Endothelial cell of umbilical vein (primary cell): Measurements from ENCODE around the gene JAZF1. TPM values are rescaled to one million over a fixed set of nuclear protein-coding genes. Genes with fewer than 3 reads are reported as not detected.
A peak's percentile ranks its signal among the peaks of the same experiment; 100 is the strongest.

ENCODE experiments used
- BruUV-seq: library from RNA; stranded (reverse); fragments of 400-500 nt; replicated peaks from 2 replicates; lab custom pipeline; 2021; lab: Mats Ljungman, UMichigan
- CTCF ChIA-PET: fragments of 300-600, 350-600 bp; sonication (Branson Sonifier 250); formaldehyde crosslinking; loops from one replicate; lab custom pipeline; 2021; ENCODE audit warnings: antibody characterized with exemption, inconsistent platforms; lab: Charles Lee
- POLR2A ChIA-PET: fragments of 300-600, 350-600 bp; sonication (Branson Sonifier 250); formaldehyde crosslinking; loops from one replicate; lab custom pipeline; 2021; ENCODE audit warnings: antibody characterized with exemption, inconsistent platforms; lab: Charles Lee
- DNase-seq: peaks from one replicate; pipeline ENCODE4 v3.0.0-alpha.2; 2011; ENCODE audit warnings: low read depth, low spot score
- FAIRE-seq: peaks from 2 replicates; lab custom pipeline; 2011; peaks lifted over from hg19 to GRCh38; lab: Jason Lieb, UNC
- H2AFZ ChIP-seq: 2 replicates; pipeline ENCODE4 v1.6.0; 2012; ENCODE audit warnings: low read depth, low read length, control low read depth, inconsistent platforms
- H3K27ac ChIP-seq: 2 replicates; pipeline ENCODE4 v1.5.1; 2011; ENCODE audit warnings: low read depth, mild to moderate bottlenecking, control low read depth, low read length, moderate library complexity; ENCODE audit not compliant: insufficient read depth
- H3K27me3 ChIP-seq, 2 experiments: 2 replicates each; pipeline versions ENCODE4 v1.6.0 to v1.6.1; 2011; ENCODE audit warnings: low read length in 2 of 2, mixed read lengths in 1 of 2; ENCODE audit not compliant: control insufficient read depth in 2 of 2, insufficient read depth in 2 of 2
- H3K36me3 ChIP-seq, 2 experiments: 2 replicates in 1 of 2; 3 replicates in 1 of 2; pipeline ENCODE4 v1.5.1; 2011; ENCODE audit warnings: low read length in 2 of 2, mild to moderate bottlenecking in 1 of 2, moderate library complexity in 1 of 2; ENCODE audit not compliant: control insufficient read depth in 2 of 2, insufficient read depth in 2 of 2; ENCODE audit errors: extremely low read depth in 1 of 2
- H3K4me1 ChIP-seq: 3 replicates; pipeline ENCODE4 v1.5.1; 2011; ENCODE audit warnings: mild to moderate bottlenecking, low read length; ENCODE audit not compliant: control insufficient read depth, insufficient read depth; ENCODE audit errors: extremely low read depth
- H3K4me2 ChIP-seq: 2 replicates; pipeline ENCODE4 v1.6.1; 2011; ENCODE audit warnings: low read length, control low read depth, mixed read lengths; ENCODE audit not compliant: insufficient read depth
- H3K4me3 ChIP-seq, 3 experiments: fragments of 200-600 bp in 1 of 3; sonication (generic), shearing (Covaris generic) in 1 of 3; replicated peaks in 1 of 3; 2 replicates each; pipeline ENCODE4 v1.5.1; 2011 to 2016; ENCODE audit warnings: control low read depth in 3 of 3, low read length in 3 of 3, mild to moderate bottlenecking in 2 of 3, inconsistent platforms in 1 of 3, low read depth in 1 of 3, moderate library complexity in 1 of 3; ENCODE audit not compliant: insufficient read depth in 1 of 3
- H3K79me2 ChIP-seq: 2 replicates; pipeline ENCODE4 v1.6.0; 2012; ENCODE audit warnings: low read length, inconsistent platforms; ENCODE audit not compliant: control insufficient read depth, insufficient read depth
- H3K9ac ChIP-seq: replicated peaks from 2 replicates; pipeline ENCODE3; 2011; ENCODE audit warnings: low read length, control low read depth; ENCODE audit not compliant: insufficient read depth; ENCODE audit errors: extremely low read depth
- H3K9me1 ChIP-seq: replicated peaks from 3 replicates; pipeline ENCODE4 v1.6.0; 2011; ENCODE audit warnings: mild to moderate bottlenecking, low read length; ENCODE audit not compliant: control insufficient read depth, insufficient read depth; ENCODE audit errors: extremely low read depth
- H3K9me3 ChIP-seq: replicated peaks from 2 replicates; pipeline ENCODE4 v1.5.1; 2012; ENCODE audit warnings: low read length, inconsistent platforms; ENCODE audit not compliant: control insufficient read depth, insufficient read depth
- H4K20me1 ChIP-seq: replicated peaks from 2 replicates; pipeline ENCODE3; 2011; ENCODE audit warnings: mild to moderate bottlenecking, low read length; ENCODE audit not compliant: control insufficient read depth, insufficient read depth; ENCODE audit errors: extremely low read depth
- EZH2 ChIP-seq: IDR thresholded peaks from 2 replicates; pipeline ENCODE4 v1.6.1; 2012; ENCODE audit warnings: borderline replicate concordance, low read depth, mild to moderate bottlenecking, moderate library complexity, low read length, inconsistent platforms; ENCODE audit not compliant: severe bottlenecking
- FOS ChIP-seq: IDR thresholded peaks from 2 replicates; pipeline ENCODE4 v1.6.1; 2011; ENCODE audit warnings: mild to moderate bottlenecking, low read length, moderate library complexity, borderline replicate concordance; ENCODE audit not compliant: insufficient read depth
- GATA2 ChIP-seq: IDR thresholded peaks from 2 replicates; pipeline ENCODE4 v1.7.0; 2011; ENCODE audit warnings: low read depth, mild to moderate bottlenecking, moderate library complexity, mixed read lengths, low read length; ENCODE audit not compliant: insufficient read length, insufficient read depth
- JUN ChIP-seq: IDR thresholded peaks from 2 replicates; pipeline ENCODE4 v1.6.1; 2011; ENCODE audit warnings: borderline replicate concordance, low read depth; ENCODE audit not compliant: insufficient read length, insufficient read depth
- MYC ChIP-seq: IDR thresholded peaks from one replicate; pipeline ENCODE4 v1.6.1; 2011; ENCODE audit warnings: mild to moderate bottlenecking, low read depth, low read length
- POLR2A ChIP-seq: IDR thresholded peaks from 2 replicates; pipeline ENCODE4 v1.6.1; 2012; ENCODE audit warnings: low read depth, mild to moderate bottlenecking, control low read depth, low read length
- POLR2AphosphoS5 ChIP-seq: IDR thresholded peaks from 2 replicates; pipeline ENCODE4 v1.6.1; 2012; ENCODE audit warnings: low read depth, mild to moderate bottlenecking, control low read depth, low read length, moderate library complexity; ENCODE audit not compliant: insufficient read depth
- dilution Hi-C: fragments of 300-500 bp; cut with MboI; formaldehyde crosslinking; loops from one replicate; pipeline ENCODE4 v1.15.0; 2019; ENCODE audit warnings: low sequenced_read_pairs; ENCODE audit not compliant: extremely low pct_ligation_motif_present
- intact Hi-C: fragments of 100-400 bp; cut with micrococcal nuclease; formaldehyde crosslinking; loops from one replicate; pipeline ENCODE4 v1.10.0; 2022
- polyA plus RNA-seq, 4 experiments: library from polyadenylated mRNA; depleted of rRNA in 3 of 4; stranded (reverse) in 3 of 4; unstranded in 1 of 4; fragments of >200 nt; gene quantifications; 2 replicates each; pipeline versions ENCODE4 v1.2.1 to v1.2.3, GENCODE V29; 2011 to 2012; ENCODE audit warnings: missing spikeins in 1 of 4
- total RNA-seq: library from RNA; stranded (reverse); gene quantifications from 2 replicates; pipeline ENCODE4 v1.2.3, GENCODE V29; 2021
- TF ChIP-seq, protein P1 (sequence below): IDR thresholded peaks from 2 replicates; pipeline ENCODE4 v1.6.1; 2011; ENCODE audit not compliant: insufficient read depth, insufficient read length
- TF ChIP-seq, protein P2 (sequence below), 2 donors: IDR thresholded peaks; 1 replicate in 1 of 2; 2 replicates in 1 of 2; pipeline ENCODE4 v1.5.1; 2011; ENCODE audit warnings: low read length in 2 of 2, mild to moderate bottlenecking in 2 of 2, moderate library complexity in 2 of 2, control low read depth in 1 of 2, inconsistent platforms in 1 of 2, low read depth in 1 of 2; ENCODE audit not compliant: insufficient read depth in 1 of 2; ENCODE audit errors: extremely low read depth in 1 of 2

JAZF1 gene
- total and polyA plus RNA-seq, 2 donors (not counting 3 experiments of a cell fraction or from before 2014, with no cell fraction given) = 2.5 to 16.9 TPM

- Histone ChIP-seq H3K9me1 (no peaks in the 10 kb centered on the region), H2AFZ (no peak overlapping the region), H3K27me3 (no peaks in the 10 kb centered on the region), H3K79me2 (no peaks in the 10 kb centered on the region), H3K4me2 (no peak overlapping the region), H3K36me3 (no peaks in the 10 kb centered on the region), H4K20me1 (no peaks in the 10 kb centered on the region), H3K4me1 (peaks cover 6% of the 10 kb centered on the region), H3K4me3 (no peak overlapping the region), H3K9ac (no peak overlapping the region), H3K9me3 (no peaks in the 10 kb centered on the region), H3K27ac (no peak overlapping the region)
- ChIA-PET CTCF (interaction anchor here (1.0 to 2.5 kb wide), 3 partner anchors 27 to 29 kb away, joined by 3 to 13 read pairs (median 9); no protein-coding TSS in a partner anchor), POLR2A (no interaction called here)
- FAIRE-seq (no peak), DNase-seq (no peak)
- intact Hi-C loops (no loop called here), dilution Hi-C loops (no loop called here)
- TF ChIP-seq, protein P1, sequence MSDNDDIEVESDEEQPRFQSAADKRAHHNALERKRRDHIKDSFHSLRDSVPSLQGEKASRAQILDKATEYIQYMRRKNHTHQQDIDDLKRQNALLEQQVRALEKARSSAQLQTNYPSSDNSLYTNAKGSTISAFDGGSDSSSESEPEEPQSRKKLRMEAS = no peak
- TF ChIP-seq, protein P2, sequence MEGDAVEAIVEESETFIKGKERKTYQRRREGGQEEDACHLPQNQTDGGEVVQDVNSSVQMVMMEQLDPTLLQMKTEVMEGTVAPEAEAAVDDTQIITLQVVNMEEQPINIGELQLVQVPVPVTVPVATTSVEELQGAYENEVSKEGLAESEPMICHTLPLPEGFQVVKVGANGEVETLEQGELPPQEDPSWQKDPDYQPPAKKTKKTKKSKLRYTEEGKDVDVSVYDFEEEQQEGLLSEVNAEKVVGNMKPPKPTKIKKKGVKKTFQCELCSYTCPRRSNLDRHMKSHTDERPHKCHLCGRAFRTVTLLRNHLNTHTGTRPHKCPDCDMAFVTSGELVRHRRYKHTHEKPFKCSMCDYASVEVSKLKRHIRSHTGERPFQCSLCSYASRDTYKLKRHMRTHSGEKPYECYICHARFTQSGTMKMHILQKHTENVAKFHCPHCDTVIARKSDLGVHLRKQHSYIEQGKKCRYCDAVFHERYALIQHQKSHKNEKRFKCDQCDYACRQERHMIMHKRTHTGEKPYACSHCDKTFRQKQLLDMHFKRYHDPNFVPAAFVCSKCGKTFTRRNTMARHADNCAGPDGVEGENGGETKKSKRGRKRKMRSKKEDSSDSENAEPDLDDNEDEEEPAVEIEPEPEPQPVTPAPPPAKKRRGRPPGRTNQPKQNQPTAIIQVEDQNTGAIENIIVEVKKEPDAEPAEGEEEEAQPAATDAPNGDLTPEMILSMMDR (IDR thresholded peaks at IDR 0.05; ENCODE audit: extremely low read depth in 1 of 2, insufficient read depth in 1 of 2, low read depth in 1 of 2, low read length in 2 of 2) = no peak
- no peak for TF ChIP-seq POLR2A
- no TSS peak for BruUV-seq
Measured at GRCh38 chr7:28065308-28065707, 115.3 kb downstream of the JAZF1 start.

DNA sequence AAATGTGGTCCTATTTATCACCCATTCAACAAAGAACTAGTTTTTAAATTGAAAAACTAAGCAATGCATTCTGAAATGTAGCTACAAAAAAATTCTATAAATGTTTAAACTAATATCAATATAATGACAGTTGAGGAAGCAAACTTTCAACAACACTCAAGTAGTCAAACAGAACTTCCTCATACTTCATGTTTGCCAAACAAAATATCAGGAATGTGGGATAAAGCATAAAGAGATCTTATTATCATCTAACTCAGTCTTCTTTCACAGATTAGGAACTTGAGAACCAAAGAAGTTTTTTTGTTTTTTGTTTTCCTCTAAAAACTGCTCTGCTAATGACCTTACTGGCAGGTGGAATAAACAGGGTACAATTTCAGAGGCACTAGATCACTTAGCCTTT, 116.2 kb downstream of the JAZF1 start:
- H3K9ac ChIP-seq = no peak overlapping the region
- dilution Hi-C loops = no loop called here
- TF ChIP-seq, protein P2 (IDR thresholded peaks at IDR 0.05; ENCODE audit: extremely low read depth in 1 of 2, insufficient read depth in 1 of 2, low read depth in 1 of 2, low read length in 2 of 2) = no peak
- TF ChIP-seq EZH2 = no peak
- no peak for TF ChIP-seq MYC
- TF ChIP-seq, protein P1 = no peak
- no peak for TF ChIP-seq GATA2
- TF ChIP-seq POLR2AphosphoS5 = no peak
- no peak for TF ChIP-seq FOS
- no peak for TF ChIP-seq JUN
- no peak for TF ChIP-seq POLR2A
- H3K27me3 ChIP-seq = no peaks in the 10 kb centered on the region
- no peak overlapping the region for H3K4me2 ChIP-seq
- H3K4me3 ChIP-seq = no peak overlapping the region
- H3K4me1 ChIP-seq = peaks cover 6% of the 10 kb centered on the region
- H2AFZ ChIP-seq = no peak overlapping the region
- no peaks in the 10 kb centered on the region for H4K20me1 ChIP-seq
- BruUV-seq = no TSS peak
- H3K9me3 ChIP-seq = no peaks in the 10 kb centered on the region
- no peaks in the 10 kb centered on the region for H3K79me2 ChIP-seq
- no peaks in the 10 kb centered on the region for H3K36me3 ChIP-seq
- FAIRE-seq (no peak), DNase-seq (peak; percentile 26)
- H3K9me1 ChIP-seq = no peaks in the 10 kb centered on the region
- ChIA-PET CTCF (interaction anchor here (1.0 to 2.5 kb wide), 2 partner anchors 26 to 29 kb away, joined by 3 to 13 read pairs; no protein-coding TSS in a partner anchor), POLR2A (no interaction called here)
- intact Hi-C loops = no loop called here
- no peak overlapping the region for H3K27ac ChIP-seq
